HG02840 (cell line): ENCODE measurements around the gene FOXP1.

Experiments used
- ATAC-seq: cut with Tn5 transposase; IDR thresholded peaks from one replicate; pipeline ENCODE4 v1.9.1; 2021; ENCODE audit warnings: mild to moderate bottlenecking, moderate library complexity, moderate number of reproducible peaks; ENCODE audit not compliant: unreplicated experiment, low FRiP score

The FOXP1 gene

GRCh38 chr3:71317749-71318457 is 265.6 kb downstream of the FOXP1 start:
- no peak for ATAC-seq

- ATAC-seq: no peak
Observed at GRCh38 chr3:71317140-71317539, 266.4 kb downstream of the FOXP1 start.

- no peak for ATAC-seq
Observed at GRCh38 chr3:71316066-71316777, 267.3 kb downstream of the FOXP1 start.

- ATAC-seq: no peak
Observed at GRCh38 chr3:71315431-71315830, 268.1 kb downstream of the FOXP1 start.

GRCh38 chr3:71313844-71314243 is 269.7 kb downstream of the FOXP1 start:
- ATAC-seq: no peak

- no peak for ATAC-seq
Observed at GRCh38 chr3:71312461-71312860, 271.1 kb downstream of the FOXP1 start.

- ATAC-seq: no peak
Observed at GRCh38 chr3:71311661-71312046, 271.9 kb downstream of the FOXP1 start.

- ATAC-seq: no peak
Observed at GRCh38 chr3:71310980-71311660, 272.4 kb downstream of the FOXP1 start.

- no peak for ATAC-seq
Observed at GRCh38 chr3:71310359-71310979, 273.1 kb downstream of the FOXP1 start.

GRCh38 chr3:71309886-71310285 is 273.6 kb downstream of the FOXP1 start:
- ATAC-seq: no peak

- ATAC-seq: no peak
Observed at GRCh38 chr3:71309342-71309741, 274.2 kb downstream of the FOXP1 start.

GRCh38 chr3:71308836-71309235 is 274.7 kb downstream of the FOXP1 start:
- ATAC-seq: no peak

GRCh38 chr3:71307991-71308697 is 275.4 kb downstream of the FOXP1 start:
- no peak for ATAC-seq

GRCh38 chr3:71305231-71306206 is 278.0 kb downstream of the FOXP1 start:
- no peak for ATAC-seq

GRCh38 chr3:71304684-71305083 is 278.8 kb downstream of the FOXP1 start:
- ATAC-seq: no peak

- ATAC-seq: no peak
Observed at GRCh38 chr3:71304247-71304646, 279.3 kb downstream of the FOXP1 start.

- ATAC-seq: no peak
Observed at GRCh38 chr3:71303627-71304200, 279.8 kb downstream of the FOXP1 start.

- ATAC-seq: no peak
Observed at GRCh38 chr3:71302604-71303003, 280.9 kb downstream of the FOXP1 start.

GRCh38 chr3:71300951-71301393 is 282.6 kb downstream of the FOXP1 start:
- no peak for ATAC-seq
